Mesenchymal stem cell (in vitro differentiated cells and primary cell): Measurements from ENCODE around the gene ADGB.
A peak's percentile ranks its signal among the peaks of the same experiment; 100 is the strongest.

ENCODE experiments used
- DNase-seq: peaks from one replicate; pipeline ENCODE4 v3.0.0-alpha.2; 2013
- H2AFZ ChIP-seq: one replicate; pipeline ENCODE4 v1.6.1; 2013; ENCODE audit warnings: low read depth, mild to moderate bottlenecking, control low read depth, inconsistent platforms, low read length, moderate library complexity
- H2AK5ac ChIP-seq: 2 replicates; pipeline ENCODE4 v1.6.1; 2013; ENCODE audit warnings: low read length, moderate library complexity, mild to moderate bottlenecking, inconsistent platforms; ENCODE audit not compliant: severe bottlenecking
- H2BK120ac ChIP-seq: one replicate; pipeline ENCODE4 v1.6.1; 2013; ENCODE audit warnings: low read depth, mild to moderate bottlenecking, inconsistent platforms, low read length, moderate library complexity
- H2BK12ac ChIP-seq, 2 experiments: one replicate each; pipeline ENCODE4 v1.6.1; 2013; ENCODE audit warnings: inconsistent platforms in 2 of 2, low read length in 2 of 2, mild to moderate bottlenecking in 2 of 2, moderate library complexity in 2 of 2, control low read depth in 1 of 2
- H2BK15ac ChIP-seq: one replicate; pipeline ENCODE4 v1.6.1; 2013; ENCODE audit warnings: mild to moderate bottlenecking, low read depth, inconsistent platforms; ENCODE audit not compliant: poor library complexity, severe bottlenecking
- H2BK5ac ChIP-seq: 2 replicates; pipeline ENCODE4 v1.6.1; 2013; ENCODE audit warnings: low read depth, mild to moderate bottlenecking, low read length, control low read depth, inconsistent platforms; ENCODE audit not compliant: poor library complexity, severe bottlenecking
- H3K14ac ChIP-seq, 2 experiments: one replicate each; pipeline ENCODE4 v1.6.1; 2013; ENCODE audit warnings: inconsistent platforms in 2 of 2, low read length in 2 of 2, control low read depth in 1 of 2, mild to moderate bottlenecking in 1 of 2, moderate library complexity in 1 of 2
- H3K18ac ChIP-seq, 2 experiments: one replicate each; pipeline ENCODE4 v1.6.1; 2013; ENCODE audit warnings: inconsistent platforms in 2 of 2, low read length in 2 of 2, control low read depth in 1 of 2, low read depth in 1 of 2, mild to moderate bottlenecking in 1 of 2
- H3K23ac ChIP-seq, 2 experiments: one replicate each; pipeline ENCODE4 v1.6.1; 2013; ENCODE audit warnings: inconsistent platforms in 2 of 2, low read length in 2 of 2, mild to moderate bottlenecking in 2 of 2, moderate library complexity in 2 of 2, control low read depth in 1 of 2
- H3K27ac ChIP-seq: 2 replicates; pipeline ENCODE4 v1.5.1; 2013; ENCODE audit warnings: mild to moderate bottlenecking, moderate library complexity, low read length, control low read depth, inconsistent platforms; ENCODE audit not compliant: poor library complexity, severe bottlenecking
- H3K27me3 ChIP-seq, 2 experiments: 2 replicates each; pipeline versions ENCODE4 v1.6.1 to v1.7.0; 2013; ENCODE audit warnings: low read length in 2 of 2, mild to moderate bottlenecking in 2 of 2, moderate library complexity in 2 of 2, control low read depth in 1 of 2, inconsistent platforms in 1 of 2; ENCODE audit not compliant: control insufficient read depth in 1 of 2, insufficient read depth in 1 of 2
- H3K36me3 ChIP-seq, 2 experiments: 2 replicates each; pipeline versions ENCODE4 v1.6.1 to v1.7.0; 2013; ENCODE audit warnings: low read length in 2 of 2, control low read depth in 1 of 2, inconsistent platforms in 1 of 2, low read depth in 1 of 2, mild to moderate bottlenecking in 1 of 2; ENCODE audit not compliant: insufficient read depth in 2 of 2, control insufficient read depth in 1 of 2
- H3K4ac ChIP-seq, 2 experiments: one replicate each; pipeline ENCODE4 v1.6.1; 2013; ENCODE audit warnings: inconsistent platforms in 2 of 2, low read length in 2 of 2, mild to moderate bottlenecking in 2 of 2, moderate library complexity in 2 of 2, control low read depth in 1 of 2, low read depth in 1 of 2
- H3K4me1 ChIP-seq: 2 replicates; pipeline ENCODE4 v1.6.1; 2013; ENCODE audit warnings: low read depth, low read length, control low read depth; ENCODE audit not compliant: control insufficient read depth, insufficient read depth
- H3K4me2 ChIP-seq: 2 replicates; pipeline ENCODE4 v1.6.1; 2013; ENCODE audit warnings: low read length, mild to moderate bottlenecking, inconsistent platforms; ENCODE audit not compliant: poor library complexity, severe bottlenecking
- H3K4me3 ChIP-seq, 2 experiments: 2 replicates each; pipeline versions ENCODE4 v1.5.1 to v1.7.0; 2013; ENCODE audit warnings: low read length in 2 of 2, mild to moderate bottlenecking in 2 of 2, control low read depth in 1 of 2, low read depth in 1 of 2; ENCODE audit not compliant: insufficient read depth in 1 of 2
- H3K79me1 ChIP-seq: replicated peaks from 2 replicates; pipeline ENCODE4 v1.6.1; 2013; ENCODE audit warnings: mild to moderate bottlenecking, control low read depth, low read length, inconsistent platforms; ENCODE audit not compliant: poor library complexity, severe bottlenecking
- H3K9ac ChIP-seq: 2 replicates; pipeline ENCODE4 v1.7.0; 2013; ENCODE audit warnings: mild to moderate bottlenecking, low read length, moderate library complexity
- H3K9me3 ChIP-seq: 2 replicates; pipeline ENCODE4 v1.7.0; 2013; ENCODE audit warnings: mild to moderate bottlenecking, low read length; ENCODE audit not compliant: control insufficient read depth
- H4K8ac ChIP-seq: one replicate; pipeline ENCODE4 v1.6.1; 2013; ENCODE audit warnings: inconsistent platforms, mild to moderate bottlenecking, low read length, moderate library complexity
- H4K91ac ChIP-seq: one replicate; pipeline ENCODE4 v1.6.1; 2013; ENCODE audit warnings: mild to moderate bottlenecking, low read length, inconsistent platforms
- WGBS: methylation state at CpG from one replicate; pipeline ENCODE4 v1.1.7; 2013; ENCODE audit warnings: mixed read lengths; 5-methylcytosine and 5-hydroxymethylcytosine counted together

ADGB gene

GRCh38 chr6:146770275-146770964, 171.6 kb downstream of the ADGB start:
- no peak overlapping the region for H2BK5ac ChIP-seq
- H3K4ac ChIP-seq, result no peak overlapping the region
- no peak overlapping the region for H3K4me3 ChIP-seq
- H4K91ac ChIP-seq, result no peak overlapping the region
- H3K27me3 ChIP-seq, result no peaks in the 10 kb centered on the region
- H3K14ac ChIP-seq, result no peak overlapping the region
- no peak overlapping the region for H2AK5ac ChIP-seq
- no peak overlapping the region for H2BK120ac ChIP-seq
- no peak for DNase-seq
- H2BK12ac ChIP-seq, result no peak overlapping the region
- H3K18ac ChIP-seq, result no peak overlapping the region
- no peak overlapping the region for H2BK15ac ChIP-seq
- WGBS, result 95% methylated on average over 13 of the region's 13 CpGs
- no peaks in the 10 kb centered on the region for H3K79me1 ChIP-seq
- H3K4me1 ChIP-seq, result no peaks in the 10 kb centered on the region
- H3K36me3 ChIP-seq, result no peaks in the 10 kb centered on the region
- H3K4me2 ChIP-seq, result no peak overlapping the region
- H3K27ac ChIP-seq, result no peak overlapping the region
- no peak overlapping the region for H3K23ac ChIP-seq
- no peak overlapping the region for H3K9ac ChIP-seq
- H2AFZ ChIP-seq, result no peak overlapping the region
- no peak overlapping the region for H4K8ac ChIP-seq
- H3K9me3 ChIP-seq, result no peaks in the 10 kb centered on the region

- Histone ChIP-seq H3K27ac (no peak overlapping the region), H2BK12ac (no peak overlapping the region), H3K4me3 (no peak overlapping the region), H3K14ac (no peak overlapping the region), H3K4ac (no peak overlapping the region), H3K18ac (no peak overlapping the region), H2AFZ (no peak overlapping the region), H4K8ac (no peak overlapping the region), H4K91ac (no peak overlapping the region), H3K4me1 (no peaks in the 10 kb centered on the region), H3K9me3 (no peaks in the 10 kb centered on the region), H3K36me3 (no peaks in the 10 kb centered on the region), H3K79me1 (no peaks in the 10 kb centered on the region), H3K27me3 (no peaks in the 10 kb centered on the region), H2BK15ac (no peak overlapping the region), H2AK5ac (no peak overlapping the region), H2BK5ac (no peak overlapping the region), H2BK120ac (no peak overlapping the region), H3K23ac (no peak overlapping the region), H3K4me2 (no peak overlapping the region), H3K9ac (no peak overlapping the region)
- no peak for DNase-seq
- 91% methylated on average over 10 of the region's 14 CpGs for WGBS
Observed at GRCh38 chr6:146770965-146771735, 172.4 kb downstream of the ADGB start.

- Histone ChIP-seq H3K4me3 (no peak overlapping the region), H4K8ac (no peak overlapping the region)
Observed at GRCh38 chr6:146775220-146775619, 176.4 kb downstream of the ADGB start.

DNA sequence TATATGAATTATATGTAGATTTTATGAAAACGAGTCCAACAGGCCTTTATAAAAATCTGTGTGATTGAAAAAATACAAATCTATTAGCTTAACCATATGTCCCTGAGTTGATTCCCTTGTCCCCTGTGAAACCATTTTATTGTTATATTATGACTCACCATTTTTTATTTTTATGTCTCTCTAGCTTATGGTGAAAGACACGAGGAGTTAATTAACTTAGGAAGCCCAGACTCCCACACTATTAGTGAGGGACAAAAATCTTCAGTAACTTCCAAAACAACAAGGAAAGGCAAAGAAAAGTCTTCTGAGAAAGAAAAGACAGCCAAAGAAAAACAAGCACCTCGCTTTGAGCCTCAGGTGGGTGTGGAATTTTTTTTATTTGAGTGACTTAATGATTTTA, 183.1 kb downstream of the ADGB start:
- Histone ChIP-seq H2BK12ac (no peak overlapping the region), H3K27me3 (no peaks in the 10 kb centered on the region), H2AFZ (no peak overlapping the region), H3K27ac (no peak overlapping the region), H3K79me1 (no peaks in the 10 kb centered on the region), H3K4ac (no peak overlapping the region), H3K14ac (no peak overlapping the region), H3K4me2 (no peak overlapping the region), H3K4me1 (no peaks in the 10 kb centered on the region), H2BK5ac (no peak overlapping the region), H3K4me3 (no peak overlapping the region), H3K9ac (no peak overlapping the region), H3K9me3 (no peaks in the 10 kb centered on the region), H2BK15ac (no peak overlapping the region), H3K23ac (no peak overlapping the region), H4K91ac (no peak overlapping the region), H2BK120ac (no peak overlapping the region), H3K36me3 (no peaks in the 10 kb centered on the region), H2AK5ac (no peak overlapping the region), H4K8ac (no peak overlapping the region), H3K18ac (no peak overlapping the region)
- DNase-seq, result no peak
- 100% methylated on average over 2 of the region's 3 CpGs for whole genome bisulfite sequencing

More at GRCh38 chr6:146775220-146775619, 176.4 kb downstream of the ADGB start:
- Histone ChIP-seq H2BK12ac (no peak overlapping the region), H3K23ac (no peak overlapping the region), H3K18ac (no peak overlapping the region), H3K9me3 (no peaks in the 10 kb centered on the region), H3K79me1 (no peaks in the 10 kb centered on the region), H2BK5ac (no peak overlapping the region), H2AFZ (no peak overlapping the region), H3K4ac (no peak overlapping the region), H3K27ac (no peak overlapping the region), H3K4me2 (no peak overlapping the region), H2AK5ac (no peak overlapping the region), H3K9ac (no peak overlapping the region), H3K4me1 (no peaks in the 10 kb centered on the region), H2BK120ac (no peak overlapping the region), H3K27me3 (no peaks in the 10 kb centered on the region), H3K14ac (no peak overlapping the region), H3K36me3 (no peaks in the 10 kb centered on the region), H2BK15ac (no peak overlapping the region), H4K91ac (no peak overlapping the region)
- peak; percentile 41 for DNase-seq
